MM.1S (cell line): ENCODE data around the gene PSMB8.

Experiments used
- DNase-seq: peaks from one replicate; pipeline ENCODE4 v3.0.0-alpha.2; 2015
- H2AFZ ChIP-seq: fragments of 300-600 bp; sonication (generic); 2 replicates; pipeline ENCODE4 v1.6.0; 2016; ENCODE audit warnings: antibody characterized with exemption, low read length
- H3F3A ChIP-seq: fragments of 300-600 bp; sonication (generic); 2 replicates; pipeline ENCODE4 v1.6.1; 2016; ENCODE audit warnings: mild to moderate bottlenecking, antibody characterized with exemption, low read length, moderate library complexity, mixed read lengths; ENCODE audit not compliant: insufficient read depth
- H3K27ac ChIP-seq: fragments of 300-600 bp; sonication (generic); 2 replicates; pipeline ENCODE4 v1.5.1; 2016; ENCODE audit warnings: mild to moderate bottlenecking, low read length
- H3K27me3 ChIP-seq: fragments of 300-600 bp; sonication (generic); replicated peaks from 2 replicates; pipeline ENCODE4 v1.6.0; 2016; ENCODE audit warnings: low read length; ENCODE audit not compliant: insufficient read depth
- H3K36me3 ChIP-seq: fragments of 300-600 bp; sonication (generic); replicated peaks from 2 replicates; pipeline ENCODE4 v1.6.1; 2016; ENCODE audit warnings: mild to moderate bottlenecking, low read length, mixed read lengths; ENCODE audit not compliant: insufficient read depth
- H3K4me1 ChIP-seq: fragments of 300-600 bp; sonication (generic); 2 replicates; pipeline ENCODE4 v1.6.1; 2016; ENCODE audit warnings: low read length, mixed read lengths
- H3K4me2 ChIP-seq: fragments of 300-600 bp; sonication (generic); 2 replicates; pipeline ENCODE4 v1.6.0; 2016; ENCODE audit warnings: low read depth, low read length
- H3K4me3 ChIP-seq: fragments of 300-600 bp; sonication (generic); 2 replicates; pipeline ENCODE4 v1.5.1; 2016; ENCODE audit warnings: low read length, mixed read lengths
- H3K79me2 ChIP-seq: fragments of 300-600 bp; sonication (generic); 2 replicates; pipeline ENCODE4 v1.6.1; 2016; ENCODE audit warnings: mixed run types, low read length, mixed read lengths
- H3K9ac ChIP-seq: fragments of 300-600 bp; sonication (generic); 2 replicates; pipeline ENCODE4 v1.6.1; 2016; ENCODE audit warnings: low read length, mixed read lengths
- H3K9me2 ChIP-seq: fragments of 300-600 bp; sonication (generic); replicated peaks from 2 replicates; pipeline ENCODE4 v1.6.1; 2016; ENCODE audit warnings: mild to moderate bottlenecking, low read length, mixed read lengths; ENCODE audit not compliant: insufficient read depth
- H3K9me3 ChIP-seq: fragments of 300-600 bp; sonication (generic); replicated peaks from 2 replicates; pipeline ENCODE4 v1.6.1; 2016; ENCODE audit warnings: mild to moderate bottlenecking, low read length, mixed read lengths; ENCODE audit not compliant: insufficient read depth
- H4K20me1 ChIP-seq: fragments of 300-600 bp; sonication (generic); 2 replicates; pipeline ENCODE4 v1.6.1; 2016; ENCODE audit warnings: mild to moderate bottlenecking, low read length, moderate library complexity, mixed read lengths; ENCODE audit not compliant: insufficient read depth
- CTCF ChIP-seq: fragments of 300-600 bp; sonication (generic); IDR thresholded peaks from 2 replicates; pipeline ENCODE4 v1.5.1; 2016; ENCODE audit warnings: antibody characterized with exemption, low read length, mixed read lengths
- EZH2 ChIP-seq: fragments of 300-600 bp; sonication (generic); optimal IDR thresholded peaks from 2 replicates; pipeline ENCODE3; 2017; ENCODE audit warnings: low read depth, mild to moderate bottlenecking, antibody characterized with exemption, low read length, mixed read lengths
- EZH2phosphoT487 ChIP-seq: fragments of 300-600 bp; sonication (generic); IDR thresholded peaks from 2 replicates; pipeline ENCODE4 v1.6.1; 2018; ENCODE audit warnings: antibody characterized with exemption, low read length

The PSMB8 gene

GRCh38 chr6:32852844-32853540 lies 9.1 kb upstream of the PSMB8 start:
- peaks cover 10% of the 10 kb centered on the region; the same call in 1 of the 2 replicates for H3K36me3 ChIP-seq
- DNase-seq, result peak; percentile 53
- TF ChIP-seq EZH2phosphoT487 (no peak), CTCF (no peak), EZH2 (no peak)

GRCh38 chr6:32852018-32852843 lies 8.4 kb upstream of the PSMB8 start:
- Histone ChIP-seq H4K20me1 (no peaks in the 10 kb centered on the region), H2AFZ (peak overlapping the region; percentile 89; the same call in 1 of the 2 replicates), H3K9ac (peak overlapping the region; percentile 86), H3K9me3 (no peaks in the 10 kb centered on the region), H3K9me2 (no peaks in the 10 kb centered on the region), H3K4me1 (peaks cover 17% of the 10 kb centered on the region; the same call in 1 of the 2 replicates), H3K79me2 (peaks cover 49% of the 10 kb centered on the region), H3K27ac (peak overlapping the region; percentile 95; the same call in 1 of the 2 replicates), H3K4me2 (peak overlapping the region; percentile 85), H3K36me3 (peaks cover 10% of the 10 kb centered on the region; the same call in 1 of the 2 replicates), H3K27me3 (no peaks in the 10 kb centered on the region), H3F3A (peaks cover 8% of the 10 kb centered on the region; the same call in 1 of the 2 replicates), H3K4me3 (peak overlapping the region; percentile 90)
- DNase-seq, result no peak
- no peak for TF ChIP-seq EZH2
- no peak for TF ChIP-seq CTCF
- TF ChIP-seq EZH2phosphoT487, result no peak

More at GRCh38 chr6:32852844-32853540, 9.1 kb upstream of the PSMB8 start:
- no peaks in the 10 kb centered on the region for H3K27me3 ChIP-seq
- H3K4me2 ChIP-seq, result peak overlapping the region; percentile 85
- peaks cover 49% of the 10 kb centered on the region for H3K79me2 ChIP-seq
- peak overlapping the region; percentile 86 for H3K9ac ChIP-seq
- H3K4me1 ChIP-seq, result peaks cover 17% of the 10 kb centered on the region; the same call in 1 of the 2 replicates
- peak overlapping the region; percentile 95 for H3K27ac ChIP-seq
- H3K9me2 ChIP-seq, result no peaks in the 10 kb centered on the region
- H3F3A ChIP-seq, result peaks cover 8% of the 10 kb centered on the region; the same call in 1 of the 2 replicates
- no peaks in the 10 kb centered on the region for H4K20me1 ChIP-seq
- H3K4me3 ChIP-seq, result peak overlapping the region; percentile 90
- H2AFZ ChIP-seq, result peak overlapping the region; percentile 89
- no peaks in the 10 kb centered on the region for H3K9me3 ChIP-seq

- Histone ChIP-seq H3K4me2 (no peak overlapping the region), H3K9ac (no peak overlapping the region)
Observed at GRCh38 chr6:32851025-32851424, 7.2 kb upstream of the PSMB8 start.

More at GRCh38 chr6:32851025-32851424, 7.2 kb upstream of the PSMB8 start:
- H3K27ac ChIP-seq, result no peak overlapping the region
- DNase-seq, result no peak
- H3K9me2 ChIP-seq, result no peaks in the 10 kb centered on the region
- H3K27me3 ChIP-seq, result no peaks in the 10 kb centered on the region
- H3K4me1 ChIP-seq, result peaks cover 19% of the 10 kb centered on the region
- TF ChIP-seq EZH2 (no peak), CTCF (no peak), EZH2phosphoT487 (no peak)
- H3K9me3 ChIP-seq, result no peaks in the 10 kb centered on the region
- no peaks in the 10 kb centered on the region for H4K20me1 ChIP-seq
- H3K36me3 ChIP-seq, result peaks cover 10% of the 10 kb centered on the region; the same call in 1 of the 2 replicates
- peaks cover 56% of the 10 kb centered on the region for H3K79me2 ChIP-seq
- H3F3A ChIP-seq, result peaks cover 12% of the 10 kb centered on the region
- H3K4me3 ChIP-seq, result no peak overlapping the region
- no peak overlapping the region for H2AFZ ChIP-seq
